ENCODE measurements around the gene SEPTIN1. TPM values are rescaled to one million over a fixed set of nuclear protein-coding genes. Genes with fewer than 3 reads are reported as not detected.

SEPTIN1 gene
- total RNA-seq, 3 donors from 2014 or later (not counting 1 experiment from before 2014, with no cell fraction given): 196 to 210 (median 205) TPM

DNA sequence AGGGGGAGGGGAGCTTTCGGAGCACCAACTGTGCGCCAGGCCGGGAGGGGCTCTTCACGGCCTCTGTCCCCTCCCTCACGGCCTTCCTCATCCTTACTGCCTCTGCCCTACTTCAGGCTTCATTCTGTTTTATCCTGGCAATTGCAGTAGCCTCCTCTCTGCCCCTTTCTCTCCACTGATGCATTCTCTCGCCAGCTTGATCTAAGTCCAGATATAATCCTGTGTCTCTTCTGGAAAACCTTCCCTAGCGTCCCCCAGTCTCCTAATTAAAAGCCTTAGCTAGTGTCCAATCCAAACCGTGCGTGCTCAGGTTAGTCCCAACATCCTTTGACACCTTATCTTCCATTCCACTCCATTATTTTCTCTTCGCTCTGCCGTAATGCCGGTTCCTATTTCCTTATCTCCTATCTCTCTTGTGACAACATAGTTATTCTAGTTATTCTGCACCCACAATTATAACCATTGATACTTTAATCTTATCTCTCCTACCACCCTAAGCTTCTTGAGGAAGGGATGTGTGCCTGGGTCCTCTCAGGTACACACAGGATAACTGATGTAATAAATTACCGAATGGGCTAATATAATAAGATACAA, 13.7 kb upstream of the SEPTIN1 start:
- peaks cover 33 to 55% of the 10 kb centered on the region in 2 donors for H3K4me1 Mint-ChIP-seq
- Histone ChIP-seq H3K36me3 (ENCODE audit: control insufficient read depth, insufficient read depth, low read length) (no peaks in the 10 kb centered on the region), H3K4me1 (ENCODE audit: control insufficient read depth, insufficient read depth, low read length) (peaks cover 64% of the 10 kb centered on the region), H3K4me3 (ENCODE audit: low read length) (peak overlapping the region; percentile 52), H3K27ac (ENCODE audit: low read length) (no peak overlapping the region), H3K9me3 (ENCODE audit: control insufficient read depth, insufficient read depth, low read length) (no peaks in the 10 kb centered on the region), H3K27me3 (ENCODE audit: control insufficient read depth, insufficient read depth, low read length) (no peaks in the 10 kb centered on the region)
- TF ChIP-seq, protein P1, sequence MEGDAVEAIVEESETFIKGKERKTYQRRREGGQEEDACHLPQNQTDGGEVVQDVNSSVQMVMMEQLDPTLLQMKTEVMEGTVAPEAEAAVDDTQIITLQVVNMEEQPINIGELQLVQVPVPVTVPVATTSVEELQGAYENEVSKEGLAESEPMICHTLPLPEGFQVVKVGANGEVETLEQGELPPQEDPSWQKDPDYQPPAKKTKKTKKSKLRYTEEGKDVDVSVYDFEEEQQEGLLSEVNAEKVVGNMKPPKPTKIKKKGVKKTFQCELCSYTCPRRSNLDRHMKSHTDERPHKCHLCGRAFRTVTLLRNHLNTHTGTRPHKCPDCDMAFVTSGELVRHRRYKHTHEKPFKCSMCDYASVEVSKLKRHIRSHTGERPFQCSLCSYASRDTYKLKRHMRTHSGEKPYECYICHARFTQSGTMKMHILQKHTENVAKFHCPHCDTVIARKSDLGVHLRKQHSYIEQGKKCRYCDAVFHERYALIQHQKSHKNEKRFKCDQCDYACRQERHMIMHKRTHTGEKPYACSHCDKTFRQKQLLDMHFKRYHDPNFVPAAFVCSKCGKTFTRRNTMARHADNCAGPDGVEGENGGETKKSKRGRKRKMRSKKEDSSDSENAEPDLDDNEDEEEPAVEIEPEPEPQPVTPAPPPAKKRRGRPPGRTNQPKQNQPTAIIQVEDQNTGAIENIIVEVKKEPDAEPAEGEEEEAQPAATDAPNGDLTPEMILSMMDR (IDR thresholded peaks at IDR 0.05): no peak
- ATAC-seq (peak in 1 of 3 donors; percentile 3), DNase-seq (no peak)
- peak overlapping the region; percentile 78 for H3K4me3 Mint-ChIP-seq
- no peaks in the 10 kb centered on the region for H3K27me3 Mint-ChIP-seq (ENCODE audit: low read depth in 2 of 2)
- no peaks in the 10 kb centered on the region for H3K36me3 Mint-ChIP-seq
- 23% methylated on average over 12 of the region's 13 CpGs for WGBS (ENCODE audit: insufficient coverage)
- intact Hi-C loops (cut with micrococcal nuclease): loop anchor here (2.0 kb wide), 1 partner anchor 45 kb away; no protein-coding TSS in a partner anchor
- peak overlapping the region in 1 of 2 donors; percentile 22 for H3K27ac Mint-ChIP-seq
- no peaks in the 10 kb centered on the region for H3K9me3 Mint-ChIP-seq

DNA sequence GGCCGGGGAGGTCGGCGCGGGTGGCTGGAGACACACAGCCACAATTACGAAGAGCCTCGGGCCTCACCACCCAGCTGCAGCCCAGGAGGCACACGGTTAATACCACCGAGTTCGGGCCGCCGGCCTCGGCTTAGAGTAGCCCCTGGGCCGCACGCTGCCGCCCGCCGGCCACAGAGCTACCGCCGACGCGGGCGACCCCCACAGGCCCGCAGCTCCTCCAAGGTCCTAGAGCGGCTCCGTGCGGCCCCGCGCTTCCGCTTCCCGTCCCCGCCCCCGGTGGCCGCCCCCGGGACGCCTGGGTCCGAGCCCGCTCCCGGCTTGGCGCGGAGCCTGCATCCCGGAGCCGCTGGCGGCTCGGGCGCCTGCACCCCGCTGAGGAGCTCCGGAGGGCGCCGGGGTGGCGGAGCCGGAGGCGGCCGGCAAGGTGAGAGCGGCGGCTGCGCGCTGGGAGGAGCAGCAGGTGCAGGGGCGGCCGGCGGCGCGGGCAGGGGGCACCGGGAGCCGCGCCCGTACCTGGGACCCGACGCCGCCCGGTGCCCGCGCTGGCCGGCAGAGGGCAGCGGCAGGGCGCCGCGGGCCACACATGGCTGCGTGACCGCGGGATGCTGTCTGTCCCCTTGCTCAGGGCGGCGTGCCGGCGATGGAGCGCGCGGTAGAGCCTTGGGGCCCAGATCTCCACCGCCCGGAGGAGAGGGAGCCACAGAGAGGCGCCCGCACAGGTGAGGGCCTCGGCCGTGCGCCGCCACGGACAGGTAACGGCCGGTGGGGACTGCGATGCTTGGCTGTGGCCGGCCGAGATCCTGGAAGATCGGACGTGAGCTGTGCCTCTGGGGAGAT, 13.0 kb upstream of the SEPTIN1 start, which contains the start of gene ZNF48:
ZNF48 (plus strand) TSS at position 266 of the 837 bp plus-strand sequence; CDS start at position 641, 375 bp downstream.
- Histone ChIP-seq H3K4me3 (ENCODE audit: low read length) (peak within 1 kb of the TSS; percentile 52), H3K4me1 (ENCODE audit: control insufficient read depth, insufficient read depth, low read length) (peaks cover 56% of the 10 kb centered on the region), H3K36me3 (ENCODE audit: control insufficient read depth, insufficient read depth, low read length) (no peaks in the 10 kb centered on the region), H3K27me3 (ENCODE audit: control insufficient read depth, insufficient read depth, low read length) (no peaks in the 10 kb centered on the region), H3K9me3 (ENCODE audit: control insufficient read depth, insufficient read depth, low read length) (no peaks in the 10 kb centered on the region), H3K27ac (ENCODE audit: low read length) (peak within 1 kb of the TSS; percentile 25)
- no peaks in the 10 kb centered on the region for H3K27me3 Mint-ChIP-seq (ENCODE audit: low read depth in 2 of 2)
- peak within 1 kb of the TSS; percentile 92 for H3K4me3 Mint-ChIP-seq
- H3K36me3 Mint-ChIP-seq: no peaks in the 10 kb centered on the region
- WGBS (ENCODE audit: insufficient coverage): under 1% methylated on average over 102 of the region's 103 CpGs
- intact Hi-C loops (cut with micrococcal nuclease): no loop called here
- H3K9me3 Mint-ChIP-seq: no peaks in the 10 kb centered on the region
- DNase-seq: peak; percentile 51 to 74
- TF ChIP-seq, protein P1 (IDR thresholded peaks at IDR 0.05): no peak
- peak within 1 kb of the TSS; percentile 10 to 22 for H3K27ac Mint-ChIP-seq
- ATAC-seq: peak; percentile 58 to 85 (median 81)
- peaks cover 33 to 48% of the 10 kb centered on the region in 2 donors for H3K4me1 Mint-ChIP-seq

DNA sequence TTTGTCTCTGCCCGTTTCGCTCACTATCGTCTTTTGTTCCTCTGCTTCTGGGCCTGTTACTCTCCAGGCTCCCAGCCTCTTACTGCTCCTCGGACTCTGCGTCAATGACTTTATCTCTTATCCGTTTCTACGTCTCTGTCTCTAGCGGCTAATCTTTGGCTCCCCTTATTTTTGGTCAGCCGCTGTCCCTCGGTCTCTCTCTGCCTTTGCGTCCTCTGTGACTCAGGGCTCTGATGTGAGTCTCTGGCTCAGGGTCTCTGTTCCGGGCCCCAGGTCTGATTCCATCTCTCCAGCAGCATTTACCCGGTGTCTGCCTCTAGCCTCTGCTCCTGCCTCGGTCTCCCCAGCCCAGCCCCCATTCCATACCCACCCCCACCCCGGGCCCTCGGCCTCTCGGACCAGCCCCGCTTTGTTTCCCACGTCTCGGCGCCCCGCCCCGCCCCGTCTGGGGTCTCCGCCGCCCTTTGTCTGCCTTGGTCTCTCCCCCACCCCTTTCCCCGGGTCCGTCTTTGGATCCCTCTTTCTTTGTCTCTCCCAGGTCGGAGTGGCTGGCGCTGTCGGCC, 12.3 kb upstream of the SEPTIN1 start:
- DNase-seq (no peak), ATAC-seq (no peak)
- Histone ChIP-seq H3K36me3 (ENCODE audit: control insufficient read depth, insufficient read depth, low read length) (no peaks in the 10 kb centered on the region), H3K27ac (ENCODE audit: low read length) (peak overlapping the region; percentile 25), H3K27me3 (ENCODE audit: control insufficient read depth, insufficient read depth, low read length) (no peaks in the 10 kb centered on the region), H3K4me3 (ENCODE audit: low read length) (peak overlapping the region; percentile 52), H3K9me3 (ENCODE audit: control insufficient read depth, insufficient read depth, low read length) (no peaks in the 10 kb centered on the region), H3K4me1 (ENCODE audit: control insufficient read depth, insufficient read depth, low read length) (peaks cover 49% of the 10 kb centered on the region)
- H3K27me3 Mint-ChIP-seq (ENCODE audit: low read depth in 2 of 2): no peaks in the 10 kb centered on the region
- intact Hi-C loops (cut with micrococcal nuclease): no loop called here
- H3K4me1 Mint-ChIP-seq: peaks cover 27 to 41% of the 10 kb centered on the region in 2 donors
- H3K9me3 Mint-ChIP-seq: no peaks in the 10 kb centered on the region
- peak overlapping the region; percentile 92 for H3K4me3 Mint-ChIP-seq
- peak overlapping the region; percentile 10 to 22 for H3K27ac Mint-ChIP-seq
- H3K36me3 Mint-ChIP-seq: no peaks in the 10 kb centered on the region
- WGBS (ENCODE audit: insufficient coverage): 29% methylated on average over 31 of the region's 31 CpGs
- TF ChIP-seq, protein P1 (IDR thresholded peaks at IDR 0.05): no peak
